Caco-2 (cell line): ENCODE results near the gene MYBPC2. TPM values are rescaled to one million over a fixed set of nuclear protein-coding genes. Genes with fewer than 3 reads are reported as not detected.
A peak's percentile ranks its signal among the peaks of the same experiment; 100 is the strongest.

ENCODE experiments used
- BruUV-seq: library from RNA; stranded (reverse); fragments of 400-500 nt; replicated peaks from 2 replicates; lab custom pipeline; 2021; lab: Mats Ljungman, UMichigan
- CTCF ChIA-PET: fragments of 300-600 bp; sonication (Branson Sonifier 250); formaldehyde crosslinking; loops from one replicate; lab custom pipeline; 2022; ENCODE audit warnings: antibody characterized with exemption; lab: Charles Lee
- POLR2A ChIA-PET: fragments of 300-600 bp; sonication (Branson Sonifier 250); formaldehyde crosslinking; loops from one replicate; lab custom pipeline; 2022; ENCODE audit warnings: antibody characterized with exemption; lab: Charles Lee
- DNase-seq, 2 experiments: peaks; one replicate each; pipeline versions ENCODE4 v3.0.0 to v3.0.0-alpha.2; 2020 to 2022
- H3K27me3 ChIP-seq: replicated peaks from 2 replicates; pipeline ENCODE4 v1.6.0; 2011; ENCODE audit warnings: low read length; ENCODE audit not compliant: control insufficient read depth, insufficient read depth
- H3K36me3 ChIP-seq: 2 replicates; pipeline ENCODE4 v1.5.1; 2011; ENCODE audit warnings: low read length; ENCODE audit not compliant: control insufficient read depth, insufficient read depth
- H3K4me1 ChIP-seq: fragments of 250-450 bp; sonication (Bioruptor Pico); 2 replicates; pipeline ENCODE4 v1.5.1; 2020; ENCODE audit warnings: mild to moderate bottlenecking
- H3K4me3 ChIP-seq: 2 replicates; pipeline ENCODE4 v1.5.1; 2011; ENCODE audit warnings: low read depth, mild to moderate bottlenecking, control low read depth, low read length
- H3K9me3 ChIP-seq: fragments of 250-450 bp; sonication (Bioruptor Pico); 2 replicates; pipeline ENCODE4 v1.5.1; 2020; ENCODE audit warnings: mild to moderate bottlenecking, moderate library complexity
- H3K27ac Mint-ChIP-seq: one replicate; pipeline ENCODE4 v1.8.0; 2022; ENCODE audit warnings: mixed read lengths; ENCODE audit not compliant: unreplicated experiment
- H3K27me3 Mint-ChIP-seq: one replicate; pipeline ENCODE4 v1.8.0; 2022; ENCODE audit warnings: mixed read lengths; ENCODE audit not compliant: insufficient read depth, unreplicated experiment
- H3K36me3 Mint-ChIP-seq: one replicate; pipeline ENCODE4 v1.8.0; 2022; ENCODE audit warnings: mild to moderate bottlenecking, mixed read lengths; ENCODE audit not compliant: insufficient read depth, unreplicated experiment
- H3K4me1 Mint-ChIP-seq: one replicate; pipeline ENCODE4 v1.8.0; 2022; ENCODE audit warnings: low read depth, mixed read lengths; ENCODE audit not compliant: unreplicated experiment
- H3K4me3 Mint-ChIP-seq: one replicate; pipeline ENCODE4 v1.8.0; 2022; ENCODE audit warnings: mild to moderate bottlenecking, moderate library complexity, mixed read lengths; ENCODE audit not compliant: unreplicated experiment
- H3K9me3 Mint-ChIP-seq: one replicate; pipeline ENCODE4 v1.8.0; 2022; ENCODE audit warnings: mixed read lengths; ENCODE audit not compliant: unreplicated experiment
- CTCF ChIP-seq, 2 experiments: fragments of 200-600 bp in 1 of 2; IDR thresholded peaks; 1 replicate in 1 of 2; 2 replicates in 1 of 2; pipeline versions ENCODE4 v1.5.1 to v1.8.0; 2011 to 2022; ENCODE audit warnings: antibody characterized with exemption in 1 of 2, control low read depth in 1 of 2, inconsistent platforms in 1 of 2, low read depth in 1 of 2, low read length in 1 of 2, mild to moderate bottlenecking in 1 of 2, moderate library complexity in 1 of 2; ENCODE audit not compliant: insufficient read depth in 1 of 2, severe bottlenecking in 1 of 2, unreplicated experiment in 1 of 2
- intact Hi-C: fragments of 100-400 bp; cut with micrococcal nuclease; formaldehyde crosslinking; loops from one replicate; pipeline ENCODE4 v1.10.0; 2022; ENCODE audit not compliant: unreplicated experiment
- total RNA-seq: library from RNA; stranded (reverse); gene quantifications from 2 replicates; pipeline ENCODE4 v1.2.3, GENCODE V29; 2022

Gene MYBPC2
- total RNA-seq, 1 experiment from 2014 or later: 1.6 TPM

- Histone ChIP-seq H3K4me1 (peaks cover 6% of the 10 kb centered on the region), H3K27me3 (no peaks in the 10 kb centered on the region), H3K4me3 (no peak overlapping the region), H3K36me3 (no peaks in the 10 kb centered on the region), H3K9me3 (no peaks in the 10 kb centered on the region)
- ChIA-PET CTCF (no interaction called here), POLR2A (no interaction called here)
- no TSS peak for BruUV-seq
- peaks cover 11% of the 10 kb centered on the region for H3K36me3 Mint-ChIP-seq
- H3K27me3 Mint-ChIP-seq: no peaks in the 10 kb centered on the region
- no peak overlapping the region for H3K4me3 Mint-ChIP-seq
- intact Hi-C loops: no loop called here
- H3K9me3 Mint-ChIP-seq: no peaks in the 10 kb centered on the region
- TF ChIP-seq CTCF (IDR thresholded peaks at IDR 0.05; ENCODE audit: insufficient read depth in 1 of 2, low read depth in 1 of 2, low read length in 1 of 2, severe bottlenecking in 1 of 2, unreplicated experiment in 1 of 2): no peak
- no peak for DNase-seq
- no peak overlapping the region for H3K27ac Mint-ChIP-seq
- H3K4me1 Mint-ChIP-seq: peaks cover 10% of the 10 kb centered on the region
Measured at GRCh38 chr19:50506700-50507099, 74.0 kb downstream of the MYBPC2 start.

DNA sequence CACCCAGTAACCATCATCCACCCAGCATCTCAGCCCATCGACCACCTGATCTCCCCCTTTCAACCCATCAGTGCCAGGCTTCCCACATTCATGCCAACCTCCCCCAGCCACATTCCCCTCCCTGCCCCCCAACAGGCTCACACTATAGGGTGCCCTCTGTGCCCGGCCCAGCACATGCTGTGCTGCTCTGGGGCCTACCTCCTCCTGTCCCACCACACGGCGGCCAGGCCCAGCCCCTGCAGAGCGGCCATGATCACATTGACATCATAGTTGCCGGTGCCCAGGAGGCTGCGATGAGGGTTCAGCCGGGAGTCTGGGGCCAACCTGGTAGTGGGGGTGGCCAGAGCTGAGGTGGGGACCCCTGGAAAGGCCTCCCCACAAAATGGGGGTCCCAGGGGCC, 74.7 kb downstream of the MYBPC2 start:
- DNase-seq: no peak
- BruUV-seq: no TSS peak
- H3K4me1 Mint-ChIP-seq: peaks cover 7% of the 10 kb centered on the region
- H3K9me3 Mint-ChIP-seq: no peaks in the 10 kb centered on the region
- no peak overlapping the region for H3K4me3 Mint-ChIP-seq
- peaks cover 12% of the 10 kb centered on the region for H3K36me3 Mint-ChIP-seq
- TF ChIP-seq CTCF (IDR thresholded peaks at IDR 0.05; ENCODE audit: insufficient read depth in 1 of 2, low read depth in 1 of 2, low read length in 1 of 2, severe bottlenecking in 1 of 2, unreplicated experiment in 1 of 2): no peak
- Histone ChIP-seq H3K27me3 (no peaks in the 10 kb centered on the region), H3K4me3 (no peak overlapping the region), H3K36me3 (no peaks in the 10 kb centered on the region), H3K9me3 (no peaks in the 10 kb centered on the region), H3K4me1 (peaks cover 4% of the 10 kb centered on the region; the same call in 1 of the 2 replicates)
- intact Hi-C loops: no loop called here
- ChIA-PET POLR2A (no interaction called here), CTCF (no interaction called here)
- no peaks in the 10 kb centered on the region for H3K27me3 Mint-ChIP-seq
- H3K27ac Mint-ChIP-seq: no peak overlapping the region

GRCh38 chr19:50508843-50509190, 76.1 kb downstream of the MYBPC2 start:
- no peaks in the 10 kb centered on the region for H3K27me3 Mint-ChIP-seq
- H3K9me3 Mint-ChIP-seq: no peaks in the 10 kb centered on the region
- CTCF ChIA-PET: interaction anchor here (0.9 kb wide), 1 partner anchor 140 kb away, joined by 8 read pairs; no protein-coding TSS in a partner anchor
- peaks cover 7% of the 10 kb centered on the region for H3K4me1 Mint-ChIP-seq
- H3K4me3 ChIP-seq: no peak overlapping the region
- POLR2A ChIA-PET: no interaction called here
- no peak for DNase-seq
- peaks cover 12% of the 10 kb centered on the region for H3K36me3 Mint-ChIP-seq
- no TSS peak for BruUV-seq
- H3K4me3 Mint-ChIP-seq: peak overlapping the region; percentile 55
- intact Hi-C loops: no loop called here
- no peaks in the 10 kb centered on the region for H3K27me3 ChIP-seq
- no peak for TF ChIP-seq CTCF (IDR thresholded peaks at IDR 0.05; ENCODE audit: insufficient read depth in 1 of 2, low read depth in 1 of 2, low read length in 1 of 2, severe bottlenecking in 1 of 2, unreplicated experiment in 1 of 2)
- H3K4me1 ChIP-seq: peaks cover 4% of the 10 kb centered on the region; the same call in 1 of the 2 replicates
- H3K9me3 ChIP-seq: no peaks in the 10 kb centered on the region
- H3K36me3 ChIP-seq: no peaks in the 10 kb centered on the region
- H3K27ac Mint-ChIP-seq: peak overlapping the region; percentile 77
